Measurements from ENCODE around the gene SYT9. TPM values are rescaled to one million over a fixed set of nuclear protein-coding genes. Genes with fewer than 3 reads are reported as not detected.

SYT9 gene
- total RNA-seq, 2 donors from 2014 or later = 0.64 to 2.2 TPM

DNA sequence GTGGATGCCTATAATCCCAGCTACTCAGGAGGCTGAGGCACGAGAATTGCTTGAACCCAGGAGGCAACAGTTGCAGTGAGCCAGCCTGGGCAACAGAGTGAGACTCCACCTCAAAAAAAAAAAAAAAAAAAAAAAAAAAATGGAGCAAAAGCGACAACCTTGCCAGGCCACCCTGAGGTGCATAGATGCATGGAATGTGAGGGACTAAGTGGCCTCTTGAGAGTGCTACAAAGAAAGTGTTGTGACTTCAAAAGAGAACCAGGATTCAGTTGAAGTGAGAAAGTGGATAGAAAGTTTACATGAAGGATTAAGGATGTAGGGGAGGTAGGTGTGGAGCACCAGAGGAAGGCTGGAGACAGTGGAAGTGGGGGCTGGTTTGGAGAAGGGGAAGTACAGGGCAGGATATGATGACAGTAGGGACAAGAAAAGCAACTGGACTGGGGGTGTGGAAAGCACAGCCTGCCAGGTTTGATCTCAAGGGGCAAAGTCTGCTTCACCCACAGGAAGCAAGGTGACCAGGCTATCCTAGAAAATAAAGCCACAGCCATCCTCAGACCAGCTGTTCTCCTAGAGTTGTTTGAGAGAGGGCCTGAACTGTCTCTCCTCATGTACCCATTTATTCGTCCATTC is 197.6 kb downstream of the SYT9 start:
- WGBS = 86% methylated on average over 3 of the region's 3 CpGs
- intact Hi-C loops (cut with DNase I) = no loop called here
- no peak for DNase-seq (ENCODE audit: low spot score)

DNA sequence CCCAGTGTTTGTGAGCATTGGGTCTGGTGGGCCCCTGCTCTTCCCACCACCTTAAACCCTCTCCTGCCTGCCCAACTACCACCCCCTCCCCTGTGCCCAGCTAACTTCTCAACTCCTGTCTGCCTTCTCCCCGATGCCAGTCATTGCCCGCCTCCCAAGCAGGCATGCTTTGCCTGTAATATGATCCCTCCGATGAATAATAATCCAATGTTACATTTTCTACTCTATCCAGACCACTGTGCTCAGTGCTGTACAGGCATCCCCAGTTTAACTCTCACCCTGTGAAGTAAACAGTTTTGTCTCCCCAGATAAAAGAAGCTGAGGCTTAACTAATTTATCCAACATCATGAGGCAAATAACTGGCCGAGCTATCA is 198.1 kb downstream of the SYT9 start:
- no peak overlapping the region for H3K27ac ChIP-seq

More for the DNA sequence above, 197.6 kb downstream of the SYT9 start:
- Histone ChIP-seq H3K27me3 (replicated peaks; ENCODE audit: insufficient read depth) (no peaks in the 10 kb centered on the region), H3K27ac (no peak overlapping the region), H3K4me1 (replicated peaks) (no peaks in the 10 kb centered on the region), H3K9me3 (no peaks in the 10 kb centered on the region), H3K36me3 (no peaks in the 10 kb centered on the region), H3K4me3 (no peak overlapping the region)
- no peak for TF ChIP-seq POLR2AphosphoS5 (IDR thresholded peaks at IDR 0.05)
- TF ChIP-seq POLR2A (IDR thresholded peaks at IDR 0.05) = no peak
- TF ChIP-seq, protein P1, sequence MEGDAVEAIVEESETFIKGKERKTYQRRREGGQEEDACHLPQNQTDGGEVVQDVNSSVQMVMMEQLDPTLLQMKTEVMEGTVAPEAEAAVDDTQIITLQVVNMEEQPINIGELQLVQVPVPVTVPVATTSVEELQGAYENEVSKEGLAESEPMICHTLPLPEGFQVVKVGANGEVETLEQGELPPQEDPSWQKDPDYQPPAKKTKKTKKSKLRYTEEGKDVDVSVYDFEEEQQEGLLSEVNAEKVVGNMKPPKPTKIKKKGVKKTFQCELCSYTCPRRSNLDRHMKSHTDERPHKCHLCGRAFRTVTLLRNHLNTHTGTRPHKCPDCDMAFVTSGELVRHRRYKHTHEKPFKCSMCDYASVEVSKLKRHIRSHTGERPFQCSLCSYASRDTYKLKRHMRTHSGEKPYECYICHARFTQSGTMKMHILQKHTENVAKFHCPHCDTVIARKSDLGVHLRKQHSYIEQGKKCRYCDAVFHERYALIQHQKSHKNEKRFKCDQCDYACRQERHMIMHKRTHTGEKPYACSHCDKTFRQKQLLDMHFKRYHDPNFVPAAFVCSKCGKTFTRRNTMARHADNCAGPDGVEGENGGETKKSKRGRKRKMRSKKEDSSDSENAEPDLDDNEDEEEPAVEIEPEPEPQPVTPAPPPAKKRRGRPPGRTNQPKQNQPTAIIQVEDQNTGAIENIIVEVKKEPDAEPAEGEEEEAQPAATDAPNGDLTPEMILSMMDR (IDR thresholded peaks at IDR 0.05) = no peak

DNA sequence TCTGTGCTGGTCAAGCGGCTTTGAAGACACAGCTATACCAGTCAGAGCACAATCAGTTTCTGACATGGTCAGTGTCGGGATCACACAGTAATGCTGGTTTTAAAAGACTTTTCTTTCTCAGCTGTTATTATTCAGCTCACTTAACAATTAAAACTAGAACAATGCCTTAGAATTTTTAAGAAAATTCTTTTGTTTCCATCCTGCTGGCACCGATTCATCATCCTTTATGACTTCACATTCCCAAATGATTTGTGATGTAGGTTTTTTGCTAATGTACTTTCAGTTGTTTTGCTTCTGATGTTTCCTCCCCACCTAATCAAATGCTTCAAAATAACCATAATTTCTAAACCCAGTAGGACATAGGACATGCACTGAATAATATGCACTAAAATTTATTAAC is 199.1 kb downstream of the SYT9 start:
- no peak for DNase-seq (ENCODE audit: low spot score)
- WGBS = 68% methylated on average over 3 of the region's 3 CpGs

More for the DNA sequence above, 198.1 kb downstream of the SYT9 start:
- Histone ChIP-seq H3K9me3 (no peaks in the 10 kb centered on the region), H3K36me3 (no peaks in the 10 kb centered on the region), H3K27me3 (replicated peaks; ENCODE audit: insufficient read depth) (no peaks in the 10 kb centered on the region), H3K4me1 (replicated peaks) (no peaks in the 10 kb centered on the region), H3K4me3 (no peak overlapping the region)
- intact Hi-C loops (cut with DNase I) = loop anchor here (10.0 kb wide), 1 partner anchor 205 kb away; no protein-coding TSS in a partner anchor
- DNase-seq (ENCODE audit: low spot score) = no peak
- TF ChIP-seq POLR2AphosphoS5 (IDR thresholded peaks at IDR 0.05) = no peak
- TF ChIP-seq, protein P1 (IDR thresholded peaks at IDR 0.05) = no peak
- no peak for TF ChIP-seq POLR2A (IDR thresholded peaks at IDR 0.05)
- WGBS = 47% methylated on average over 4 of the region's 4 CpGs

DNA sequence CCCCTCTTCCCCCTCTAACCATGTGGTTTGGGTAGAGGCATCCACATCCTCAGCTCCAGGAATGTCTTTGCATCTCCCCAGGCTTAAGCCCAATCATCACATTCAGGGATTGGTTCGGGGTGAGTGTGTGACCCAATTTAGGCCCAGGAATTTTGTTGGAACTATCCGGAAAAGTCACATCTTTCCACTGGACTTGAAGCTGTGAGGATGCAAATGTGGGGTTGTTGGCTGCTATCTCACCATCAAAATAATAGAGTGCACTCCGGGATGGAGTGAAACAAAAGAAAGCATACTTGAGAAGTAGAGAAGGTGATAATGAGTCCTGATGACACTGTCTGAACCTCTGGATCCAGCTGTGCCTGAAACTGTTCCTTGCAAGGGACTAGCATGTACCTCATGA is 199.8 kb downstream of the SYT9 start:
- Histone ChIP-seq H3K27me3 (replicated peaks; ENCODE audit: insufficient read depth) (no peaks in the 10 kb centered on the region), H3K36me3 (no peaks in the 10 kb centered on the region), H3K9me3 (no peaks in the 10 kb centered on the region), H3K4me1 (replicated peaks) (no peaks in the 10 kb centered on the region), H3K27ac (no peak overlapping the region), H3K4me3 (no peak overlapping the region)
- DNase-seq (ENCODE audit: low spot score) = no peak
- intact Hi-C loops (cut with DNase I) = loop anchor here (10.0 kb wide), 1 partner anchor 203 kb away; no protein-coding TSS in a partner anchor
- TF ChIP-seq POLR2AphosphoS5 (IDR thresholded peaks at IDR 0.05) = no peak
- TF ChIP-seq, protein P1 (IDR thresholded peaks at IDR 0.05) = no peak
- 78% methylated on average over 3 of the region's 3 CpGs for WGBS

More for the DNA sequence above, 199.1 kb downstream of the SYT9 start:
- no peaks in the 10 kb centered on the region for H3K27me3 ChIP-seq (replicated peaks; ENCODE audit: insufficient read depth)
- no peaks in the 10 kb centered on the region for H3K9me3 ChIP-seq
- no peaks in the 10 kb centered on the region for H3K36me3 ChIP-seq
- TF ChIP-seq, protein P1 (IDR thresholded peaks at IDR 0.05) = no peak
- intact Hi-C loops (cut with DNase I) = loop anchor here (10.0 kb wide), 1 partner anchor 204 kb away; no protein-coding TSS in a partner anchor
- no peak overlapping the region for H3K4me3 ChIP-seq
- no peaks in the 10 kb centered on the region for H3K4me1 ChIP-seq (replicated peaks)
- H3K27ac ChIP-seq = no peak overlapping the region

DNA sequence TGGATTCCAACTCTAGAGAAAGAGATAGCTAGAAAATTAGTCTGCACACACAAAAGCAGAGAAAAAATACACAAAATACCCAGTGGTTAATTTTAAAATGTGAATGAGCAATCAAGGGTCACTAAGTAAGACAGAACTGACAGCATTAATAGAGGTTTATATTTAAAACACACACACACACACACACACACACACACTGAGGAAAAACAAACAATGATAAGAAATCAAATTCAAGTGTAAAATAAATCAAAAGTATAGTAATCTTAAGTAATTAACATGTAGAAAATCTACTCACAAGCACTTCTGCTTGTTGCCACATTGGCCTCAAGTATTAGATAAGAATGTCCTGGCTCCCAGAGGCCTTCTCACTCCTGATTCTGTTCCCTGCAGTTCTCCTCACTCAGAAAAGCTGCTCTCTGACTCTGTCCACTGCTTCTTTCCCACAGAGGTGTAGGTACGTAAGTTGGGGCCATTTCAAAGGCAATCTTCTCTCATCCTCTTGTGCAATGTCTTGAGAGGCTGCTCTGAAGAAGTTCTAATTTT is 200.3 kb downstream of the SYT9 start:
- intact Hi-C loops (cut with DNase I) = loop anchor here (10.0 kb wide), 1 partner anchor 203 kb away; no protein-coding TSS in a partner anchor
- no peaks in the 10 kb centered on the region for H3K4me1 ChIP-seq (replicated peaks)
- no peak overlapping the region for H3K27ac ChIP-seq
- no peak overlapping the region for H3K4me3 ChIP-seq
- DNase-seq (ENCODE audit: low spot score) = no peak
- TF ChIP-seq POLR2AphosphoS5 (IDR thresholded peaks at IDR 0.05) (no peak), POLR2A (IDR thresholded peaks at IDR 0.05) (no peak)
- TF ChIP-seq, protein P1 (IDR thresholded peaks at IDR 0.05) = no peak
- H3K9me3 ChIP-seq = no peaks in the 10 kb centered on the region
- no peaks in the 10 kb centered on the region for H3K36me3 ChIP-seq
- WGBS = 97% methylated on average over 1 of the region's 1 CpG
- H3K27me3 ChIP-seq (replicated peaks; ENCODE audit: insufficient read depth) = no peaks in the 10 kb centered on the region

Data from prostate gland (tissue), 2 donors.